Activated CD4-positive, CD25-positive, alpha-beta regulatory T cell treated with anti-CD3 and anti-CD28 coated beads, Interleukin-2, amount 50 U/mL, for 24 hours (primary cell): ENCODE measurements around the gene MRPL46.

Experiments
- ATAC-seq, 2 donors: fragments of 150-1000 bp; cut with Tn5 transposase; one replicate each; pipeline ENCODE4 v1.10.0; 2021; ENCODE audit warnings: mild to moderate bottlenecking in 1 of 2, moderate library complexity in 1 of 2

The MRPL46 gene

GRCh38 chr15:88467073-88467934, at the start of gene MRPL46, which contains the start of gene MRPS11:
Gene MRPL46, minus strand, starts transcription at chr15:88467388. Its CDS starts 11 bp downstream, at chr15:88467377.
Gene MRPS11, plus strand, starts transcription at chr15:88467708. Its CDS starts 10 bp downstream, at chr15:88467718.
- ATAC-seq = peak; percentile 87 to 91

GRCh38 chr15:88513195-88513594, 46.0 kb upstream of the MRPL46 start:
- ATAC-seq = no peak

GRCh38 chr15:88512601-88513000, 45.4 kb upstream of the MRPL46 start:
- no peak for ATAC-seq

GRCh38 chr15:88512078-88512477, 44.9 kb upstream of the MRPL46 start:
- no peak for ATAC-seq

GRCh38 chr15:88511161-88511560, 44.0 kb upstream of the MRPL46 start:
- no peak for ATAC-seq

GRCh38 chr15:88509964-88510363, 42.8 kb upstream of the MRPL46 start:
- ATAC-seq = no peak

- no peak for ATAC-seq
Observed at GRCh38 chr15:88509321-88509720, 42.1 kb upstream of the MRPL46 start.

GRCh38 chr15:88506628-88507027, 39.4 kb upstream of the MRPL46 start:
- ATAC-seq = no peak

- ATAC-seq = no peak
Observed at GRCh38 chr15:88505721-88506120, 38.5 kb upstream of the MRPL46 start.

GRCh38 chr15:88504445-88504844, 37.3 kb upstream of the MRPL46 start:
- no peak for ATAC-seq

- no peak for ATAC-seq
Observed at GRCh38 chr15:88498996-88499395, 31.8 kb upstream of the MRPL46 start.

- no peak for ATAC-seq
Observed at GRCh38 chr15:88497109-88497765, 30.0 kb upstream of the MRPL46 start.

GRCh38 chr15:88493844-88494243, 26.7 kb upstream of the MRPL46 start:
- ATAC-seq = no peak

- no peak for ATAC-seq
Observed at GRCh38 chr15:88491158-88491557, 24.0 kb upstream of the MRPL46 start.

GRCh38 chr15:88490036-88490435, 22.8 kb upstream of the MRPL46 start:
- ATAC-seq = no peak

GRCh38 chr15:88489321-88489720, 22.1 kb upstream of the MRPL46 start:
- no peak for ATAC-seq

GRCh38 chr15:88487796-88488523, 20.8 kb upstream of the MRPL46 start:
- no peak for ATAC-seq

- ATAC-seq = no peak
Observed at GRCh38 chr15:88487178-88487795, 20.1 kb upstream of the MRPL46 start.

- no peak for ATAC-seq
Observed at GRCh38 chr15:88484682-88485331, 17.6 kb upstream of the MRPL46 start.

GRCh38 chr15:88482263-88482662, 15.1 kb upstream of the MRPL46 start:
- no peak for ATAC-seq

GRCh38 chr15:88480981-88481380, 13.8 kb upstream of the MRPL46 start:
- ATAC-seq = no peak

GRCh38 chr15:88479169-88479568, 12.0 kb upstream of the MRPL46 start:
- ATAC-seq = no peak
